Immature natural killer cell (primary cell): ENCODE results near the gene SAPCD2. TPM values are rescaled to one million over a fixed set of nuclear protein-coding genes. Genes with fewer than 3 reads are reported as not detected.
"Not testable (repeated sequence)": the region's sequence is repeated elsewhere in the genome, so short reads cannot be mapped to it uniquely, and the experiment has no call there.

Experiments used
- DNase-seq, 3 donors: peaks; one replicate each; pipeline ENCODE4 v3.0.0; 2022; ENCODE audit warnings: mixed read lengths in 1 of 3
- H3K27ac Mint-ChIP-seq, 6 donors: one replicate each; pipeline ENCODE4 v1.8.0; 2020; ENCODE audit warnings: mixed read lengths in 6 of 6, mild to moderate bottlenecking in 5 of 6, inconsistent platforms in 4 of 6, moderate library complexity in 3 of 6
- H3K27me3 Mint-ChIP-seq, 3 donors: one replicate each; pipeline ENCODE4 v1.8.0; 2020 to 2021; ENCODE audit warnings: low read depth in 3 of 3, mild to moderate bottlenecking in 3 of 3, mixed read lengths in 3 of 3, moderate library complexity in 3 of 3, inconsistent platforms in 1 of 3
- H3K36me3 Mint-ChIP-seq, 3 donors: one replicate each; pipeline ENCODE4 v1.8.0; 2020; ENCODE audit warnings: mixed read lengths in 3 of 3, inconsistent platforms in 2 of 3, mild to moderate bottlenecking in 2 of 3
- H3K4me1 Mint-ChIP-seq, 2 donors: one replicate each; pipeline ENCODE4 v1.8.0; 2020; ENCODE audit warnings: inconsistent platforms in 2 of 2, mild to moderate bottlenecking in 2 of 2, mixed read lengths in 2 of 2, moderate library complexity in 1 of 2
- H3K4me3 Mint-ChIP-seq, 5 donors: one replicate each; pipeline ENCODE4 v1.8.0; 2020; ENCODE audit warnings: mild to moderate bottlenecking in 5 of 5, mixed read lengths in 5 of 5, inconsistent platforms in 3 of 5, moderate library complexity in 3 of 5
- H3K9me3 Mint-ChIP-seq, 6 donors: one replicate each; pipeline ENCODE4 v1.8.0; 2020; ENCODE audit warnings: mild to moderate bottlenecking in 6 of 6, mixed read lengths in 6 of 6, inconsistent platforms in 4 of 6, moderate library complexity in 3 of 6
- polyA plus RNA-seq, 3 donors: library from polyadenylated mRNA; unstranded; fragments of 300-500 nt; fragmentation: Illumina TruSeq; gene quantifications; one replicate each; pipeline ENCODE4 v1.2.3, GENCODE V29; 2021

Gene SAPCD2
- under 1 TPM; 0.06 to 0.95 (median 0.39) TPM for polyA plus RNA-seq

DNA sequence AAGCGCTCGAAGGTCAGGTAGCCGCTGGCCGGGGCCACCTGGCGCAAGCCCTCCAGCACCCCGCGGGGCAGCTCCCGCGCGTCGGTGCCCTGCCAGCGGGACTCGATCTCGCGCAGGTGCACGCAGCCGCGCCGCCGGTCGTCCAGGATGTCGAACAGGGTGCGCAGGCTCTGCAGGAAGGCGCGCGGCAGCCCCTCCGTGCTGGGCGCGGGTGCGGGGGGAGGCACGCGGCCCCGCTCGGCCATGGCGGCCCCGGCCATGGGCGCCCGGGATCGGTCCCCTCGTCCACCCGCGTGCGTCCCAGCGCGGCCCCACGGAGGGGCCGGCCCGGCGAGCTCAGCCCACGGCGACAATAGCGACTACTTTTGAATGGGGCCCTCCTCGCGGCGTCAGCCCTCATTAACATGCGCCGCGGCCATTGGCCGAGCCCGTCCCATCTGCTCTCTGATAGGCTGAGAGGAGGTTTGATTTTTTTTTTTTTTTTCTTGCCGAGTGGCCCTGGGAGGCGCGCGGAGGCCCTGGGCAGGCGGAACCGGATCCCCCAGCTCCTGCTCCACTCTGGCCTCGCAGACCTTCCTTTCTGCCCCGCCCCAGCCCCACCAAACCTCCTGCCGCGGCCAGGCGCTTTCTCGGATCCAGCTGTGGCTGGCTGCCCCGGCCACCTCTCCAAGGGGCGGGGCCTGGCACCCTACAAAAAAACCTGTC is at the start of gene SAPCD2:
SAPCD2 (minus strand) TSS at position 357 of the 705 bp plus-strand sequence; CDS start at position 260, 97 bp downstream.
- Mint-ChIP-seq H3K4me3 (peak within 1 kb of the TSS; percentile 73 to 81 (median 76)), H3K27ac (peak within 1 kb of the TSS in 5 of 6 donors; percentile 53 to 71 (median 55)), H3K27me3 (peaks cover 5 to 12% (median 5%) of the 10 kb centered on the region in 3 donors), H3K4me1 (peaks cover 12 to 15% of the 10 kb centered on the region in 2 donors), H3K9me3 (no peaks in the 10 kb centered on the region), H3K36me3 (no peaks in the 10 kb centered on the region)
- peak; percentile 87 to 90 (median 87) for DNase-seq

DNA sequence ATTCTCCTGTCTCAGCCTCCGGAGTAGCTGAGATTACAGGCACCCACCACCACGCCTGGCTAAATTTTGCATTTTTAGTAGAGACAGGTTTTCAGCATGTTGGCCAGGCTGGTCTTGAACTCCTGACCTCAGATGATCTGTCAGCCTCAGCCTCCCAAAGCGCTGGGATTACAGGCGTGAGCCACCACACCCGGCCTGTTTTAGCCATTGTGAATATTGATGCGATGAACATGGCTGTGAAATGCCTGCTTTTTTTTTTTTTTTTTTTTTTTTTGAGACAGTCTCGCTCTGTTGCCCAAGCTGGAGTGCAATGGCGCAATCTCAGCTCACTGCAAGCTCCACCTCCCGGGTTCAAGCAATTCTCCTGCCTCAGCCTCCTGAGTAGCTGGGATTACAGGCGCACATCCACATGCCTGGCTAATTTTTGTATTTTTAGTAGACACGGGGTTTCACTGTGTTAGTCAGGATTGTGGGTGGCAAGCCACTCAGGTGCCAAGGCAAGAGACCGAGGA is 47.8 kb upstream of the SAPCD2 start:
- H3K27ac Mint-ChIP-seq, H3K36me3 Mint-ChIP-seq, DNase-seq, H3K9me3 Mint-ChIP-seq, H3K27me3 Mint-ChIP-seq, H3K4me1 Mint-ChIP-seq, H3K4me3 Mint-ChIP-seq: not testable (repeated sequence)

DNA sequence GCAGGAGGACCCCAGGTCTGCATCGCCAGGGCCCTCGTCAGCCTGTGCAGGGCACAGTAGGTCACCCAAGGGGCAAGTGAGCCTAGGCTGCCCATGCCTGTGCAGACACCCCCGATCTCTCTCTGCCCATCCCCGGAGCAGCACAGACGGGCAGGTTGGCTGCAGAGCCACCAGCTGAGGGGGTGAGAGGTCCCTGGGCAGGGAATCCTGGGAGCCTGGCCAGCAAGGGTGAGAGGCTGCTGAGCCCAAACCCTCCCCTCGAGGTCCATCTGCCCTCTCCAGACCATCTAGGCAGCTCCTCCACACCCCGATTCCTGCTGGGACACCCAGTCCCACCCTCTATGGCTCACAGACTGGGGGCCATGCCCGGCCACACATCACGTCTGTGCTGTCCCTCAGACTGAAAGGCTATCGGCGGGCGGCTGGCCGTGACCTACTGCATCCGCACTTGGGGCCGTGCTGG is 46.9 kb upstream of the SAPCD2 start:
- H3K9me3 Mint-ChIP-seq: no peaks in the 10 kb centered on the region
- H3K4me1 Mint-ChIP-seq: peaks cover 0 to 5% of the 10 kb centered on the region in 2 donors
- peaks cover 2 to 4% (median 3%) of the 10 kb centered on the region in 3 donors for H3K27me3 Mint-ChIP-seq
- H3K27ac Mint-ChIP-seq: no peak overlapping the region
- no peak overlapping the region for H3K4me3 Mint-ChIP-seq
- no peaks in the 10 kb centered on the region for H3K36me3 Mint-ChIP-seq
- no peak for DNase-seq

- Mint-ChIP-seq H3K36me3 (no peaks in the 10 kb centered on the region), H3K4me1 (peaks cover 0 to 3% of the 10 kb centered on the region in 2 donors), H3K27me3 (peaks cover 2 to 4% (median 3%) of the 10 kb centered on the region in 3 donors), H3K27ac (peak overlapping the region in 1 of 6 donors; percentile 45), H3K4me3 (peak overlapping the region in 2 of 5 donors; percentile 21 to 29), H3K9me3 (no peaks in the 10 kb centered on the region)
- no peak for DNase-seq
Observed at GRCh38 chr9:137116728-137117127, 46.4 kb upstream of the SAPCD2 start.

- Mint-ChIP-seq H3K27ac (no peak overlapping the region), H3K4me1 (peaks cover 0 to 3% of the 10 kb centered on the region in 2 donors), H3K36me3 (no peaks in the 10 kb centered on the region), H3K4me3 (no peak overlapping the region), H3K27me3 (peaks cover 2 to 4% (median 3%) of the 10 kb centered on the region in 3 donors), H3K9me3 (no peaks in the 10 kb centered on the region)
- DNase-seq: no peak
Observed at GRCh38 chr9:137116027-137116507, 45.7 kb upstream of the SAPCD2 start.

- H3K4me3 Mint-ChIP-seq: peak overlapping the region in 2 of 5 donors; percentile 30 to 42
Observed at GRCh38 chr9:137115394-137116026, 45.2 kb upstream of the SAPCD2 start.

GRCh38 chr9:137114613-137115393 is 44.4 kb upstream of the SAPCD2 start, which contains the start of gene DPP7:
Gene DPP7, minus strand, starts transcription at chr9:137114733. Its CDS starts 20 bp downstream, at chr9:137114713.
- Mint-ChIP-seq H3K4me3 (peak within 1 kb of the TSS; percentile 30 to 72 (median 60)), H3K27ac (no peak within 1 kb of the TSS), H3K9me3 (no peaks in the 10 kb centered on the region), H3K4me1 (peaks cover 0 to 4% of the 10 kb centered on the region in 2 donors), H3K27me3 (peaks cover 2 to 4% (median 3%) of the 10 kb centered on the region in 3 donors), H3K36me3 (no peaks in the 10 kb centered on the region)
- DNase-seq: peak; percentile 76 to 80 (median 80)

More at GRCh38 chr9:137115394-137116026, 45.2 kb upstream of the SAPCD2 start:
- H3K27me3 Mint-ChIP-seq: peaks cover 2 to 4% (median 3%) of the 10 kb centered on the region in 3 donors
- H3K9me3 Mint-ChIP-seq: no peaks in the 10 kb centered on the region
- no peak overlapping the region for H3K27ac Mint-ChIP-seq
- no peaks in the 10 kb centered on the region for H3K36me3 Mint-ChIP-seq
- H3K4me1 Mint-ChIP-seq: peaks cover 0 to 4% of the 10 kb centered on the region in 2 donors
- DNase-seq: no peak

- peaks cover 2 to 3% (median 2%) of the 10 kb centered on the region in 3 donors for H3K27me3 Mint-ChIP-seq
- H3K36me3 Mint-ChIP-seq: no peaks in the 10 kb centered on the region
- H3K9me3 Mint-ChIP-seq: no peaks in the 10 kb centered on the region
- H3K27ac Mint-ChIP-seq: no peak overlapping the region
- peak in 1 of 3 donors; percentile 31 for DNase-seq
- H3K4me1 Mint-ChIP-seq: peaks cover 0 to 4% of the 10 kb centered on the region in 2 donors
- peak overlapping the region in 4 of 5 donors; percentile 18 to 64 (median 52) for H3K4me3 Mint-ChIP-seq
Observed at GRCh38 chr9:137114220-137114612, 43.9 kb upstream of the SAPCD2 start.

GRCh38 chr9:137113385-137114159 is 43.2 kb upstream of the SAPCD2 start:
- Mint-ChIP-seq H3K27ac (no peak overlapping the region), H3K9me3 (no peaks in the 10 kb centered on the region), H3K36me3 (no peaks in the 10 kb centered on the region), H3K27me3 (peaks cover 0 to 3% (median 1%) of the 10 kb centered on the region in 3 donors), H3K4me3 (peak overlapping the region in 4 of 5 donors; percentile 47 to 72 (median 65)), H3K4me1 (peaks cover 0 to 4% of the 10 kb centered on the region in 2 donors)
- DNase-seq: no peak

- peaks cover 0 to 3% (median 1%) of the 10 kb centered on the region in 3 donors for H3K27me3 Mint-ChIP-seq
- H3K36me3 Mint-ChIP-seq: no peaks in the 10 kb centered on the region
- H3K4me3 Mint-ChIP-seq: peak overlapping the region in 4 of 5 donors; percentile 51 to 72 (median 65)
- peaks cover 0 to 4% of the 10 kb centered on the region in 2 donors for H3K4me1 Mint-ChIP-seq
- no peak for DNase-seq
- H3K9me3 Mint-ChIP-seq: no peaks in the 10 kb centered on the region
- H3K27ac Mint-ChIP-seq: no peak overlapping the region
Observed at GRCh38 chr9:137112564-137113384, 42.4 kb upstream of the SAPCD2 start.

DNA sequence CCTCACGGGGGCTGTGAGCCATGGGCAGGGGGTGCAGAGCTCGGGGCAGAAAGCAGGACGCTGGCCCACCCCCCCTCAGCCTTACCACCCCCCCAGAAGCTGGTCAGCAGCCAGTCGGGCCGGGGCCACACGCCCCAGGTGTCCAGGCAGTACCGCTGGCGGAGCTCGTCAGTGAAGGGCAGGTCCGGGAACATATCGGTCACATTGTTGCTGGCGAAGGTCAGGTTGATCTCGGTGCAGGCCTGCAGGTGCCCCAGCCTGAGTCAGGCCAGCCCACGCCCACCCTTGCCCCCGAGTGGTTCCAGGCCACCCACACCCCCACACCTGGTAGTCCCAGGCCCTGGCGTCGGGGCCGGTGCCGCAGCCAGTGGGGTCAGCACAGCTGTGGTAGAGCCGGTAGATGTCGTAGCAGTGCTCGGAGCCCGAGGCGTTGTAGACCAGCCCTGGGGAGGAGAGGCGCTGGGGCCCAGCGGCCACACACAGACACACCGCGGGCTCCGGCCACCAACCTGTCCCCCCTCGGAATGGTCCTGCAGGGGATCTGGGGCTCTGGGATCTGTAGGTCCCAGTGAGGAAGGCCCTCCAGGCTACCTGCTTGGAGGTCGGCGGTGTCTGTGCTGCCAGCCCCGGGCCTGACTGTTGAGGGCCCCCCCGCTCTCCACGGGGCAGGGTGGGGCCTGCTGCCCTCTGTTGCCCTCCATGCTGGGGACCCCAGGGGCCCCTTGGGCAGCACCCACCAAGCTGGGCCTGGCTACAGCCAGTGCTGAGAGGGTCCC is 41.6 kb upstream of the SAPCD2 start:
- Mint-ChIP-seq H3K4me3 (peak overlapping the region in 1 of 5 donors; percentile 24), H3K36me3 (no peaks in the 10 kb centered on the region), H3K27ac (no peak overlapping the region)

More for the DNA sequence above, 41.6 kb upstream of the SAPCD2 start:
- Mint-ChIP-seq H3K4me1 (peaks cover 0 to 4% of the 10 kb centered on the region in 2 donors), H3K27me3 (peaks cover 0 to 3% (median under 1%) of the 10 kb centered on the region in 3 donors), H3K9me3 (no peaks in the 10 kb centered on the region)
- no peak for DNase-seq
